MM.1S (cell line): Measurements from ENCODE around the gene KLHDC8A.

Experiments
- DNase-seq: peaks from one replicate; pipeline ENCODE4 v3.0.0-alpha.2; 2015
- H2AFZ ChIP-seq: fragments of 300-600 bp; sonication (generic); 2 replicates; pipeline ENCODE4 v1.6.0; 2016; ENCODE audit warnings: antibody characterized with exemption, low read length
- H3F3A ChIP-seq: fragments of 300-600 bp; sonication (generic); 2 replicates; pipeline ENCODE4 v1.6.1; 2016; ENCODE audit warnings: mild to moderate bottlenecking, antibody characterized with exemption, low read length, moderate library complexity, mixed read lengths; ENCODE audit not compliant: insufficient read depth
- H3K27ac ChIP-seq: fragments of 300-600 bp; sonication (generic); 2 replicates; pipeline ENCODE4 v1.5.1; 2016; ENCODE audit warnings: mild to moderate bottlenecking, low read length
- H3K27me3 ChIP-seq: fragments of 300-600 bp; sonication (generic); replicated peaks from 2 replicates; pipeline ENCODE4 v1.6.0; 2016; ENCODE audit warnings: low read length; ENCODE audit not compliant: insufficient read depth
- H3K36me3 ChIP-seq: fragments of 300-600 bp; sonication (generic); replicated peaks from 2 replicates; pipeline ENCODE4 v1.6.1; 2016; ENCODE audit warnings: mild to moderate bottlenecking, low read length, mixed read lengths; ENCODE audit not compliant: insufficient read depth
- H3K4me1 ChIP-seq: fragments of 300-600 bp; sonication (generic); 2 replicates; pipeline ENCODE4 v1.6.1; 2016; ENCODE audit warnings: low read length, mixed read lengths
- H3K4me2 ChIP-seq: fragments of 300-600 bp; sonication (generic); 2 replicates; pipeline ENCODE4 v1.6.0; 2016; ENCODE audit warnings: low read depth, low read length
- H3K4me3 ChIP-seq: fragments of 300-600 bp; sonication (generic); 2 replicates; pipeline ENCODE4 v1.5.1; 2016; ENCODE audit warnings: low read length, mixed read lengths
- H3K79me2 ChIP-seq: fragments of 300-600 bp; sonication (generic); 2 replicates; pipeline ENCODE4 v1.6.1; 2016; ENCODE audit warnings: mixed run types, low read length, mixed read lengths
- H3K9ac ChIP-seq: fragments of 300-600 bp; sonication (generic); 2 replicates; pipeline ENCODE4 v1.6.1; 2016; ENCODE audit warnings: low read length, mixed read lengths
- H3K9me2 ChIP-seq: fragments of 300-600 bp; sonication (generic); replicated peaks from 2 replicates; pipeline ENCODE4 v1.6.1; 2016; ENCODE audit warnings: mild to moderate bottlenecking, low read length, mixed read lengths; ENCODE audit not compliant: insufficient read depth
- H3K9me3 ChIP-seq: fragments of 300-600 bp; sonication (generic); replicated peaks from 2 replicates; pipeline ENCODE4 v1.6.1; 2016; ENCODE audit warnings: mild to moderate bottlenecking, low read length, mixed read lengths; ENCODE audit not compliant: insufficient read depth
- H4K20me1 ChIP-seq: fragments of 300-600 bp; sonication (generic); 2 replicates; pipeline ENCODE4 v1.6.1; 2016; ENCODE audit warnings: mild to moderate bottlenecking, low read length, moderate library complexity, mixed read lengths; ENCODE audit not compliant: insufficient read depth
- EZH2 ChIP-seq: fragments of 300-600 bp; sonication (generic); optimal IDR thresholded peaks from 2 replicates; pipeline ENCODE3; 2017; ENCODE audit warnings: low read depth, mild to moderate bottlenecking, antibody characterized with exemption, low read length, mixed read lengths
- EZH2phosphoT487 ChIP-seq: fragments of 300-600 bp; sonication (generic); IDR thresholded peaks from 2 replicates; pipeline ENCODE4 v1.6.1; 2018; ENCODE audit warnings: antibody characterized with exemption, low read length
- TF ChIP-seq, protein P1 (sequence below): fragments of 300-600 bp; sonication (generic); IDR thresholded peaks from 2 replicates; pipeline ENCODE4 v1.5.1; 2016; ENCODE audit warnings: antibody characterized with exemption, low read length, mixed read lengths

KLHDC8A gene

DNA sequence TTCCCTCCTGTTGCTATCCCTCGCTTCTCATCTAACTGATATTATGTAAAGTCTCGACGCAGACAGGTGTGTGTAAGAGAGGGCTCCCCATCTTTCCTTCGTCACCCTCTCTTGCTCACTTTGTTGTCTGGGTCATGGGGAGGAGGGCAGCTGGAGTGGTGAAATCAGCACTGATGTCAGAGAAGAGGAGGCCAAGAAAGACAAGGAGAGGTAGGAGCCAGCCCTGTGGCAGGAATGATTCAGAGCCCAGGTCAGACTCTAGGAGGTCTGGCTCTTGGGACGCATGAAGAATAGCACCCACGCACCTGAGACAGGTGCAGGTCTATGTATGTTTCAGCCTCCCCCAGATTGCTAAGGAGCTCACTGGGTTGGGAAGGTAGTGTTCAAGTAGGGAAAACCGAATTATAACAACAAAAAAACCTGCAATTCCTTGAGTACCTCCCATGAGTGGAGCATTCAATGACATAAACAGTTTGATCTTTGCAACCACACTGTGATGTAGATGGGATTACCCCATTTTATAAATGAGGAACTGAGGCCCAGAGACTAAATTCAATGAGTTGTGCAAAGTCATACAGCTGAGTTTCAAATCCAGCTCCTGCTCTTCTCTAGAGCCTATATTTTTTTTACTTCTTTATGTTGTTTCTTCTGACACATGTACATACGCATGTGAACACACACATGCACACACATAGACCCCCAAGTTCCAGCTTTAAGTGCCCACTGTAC is 45.6 kb downstream of the KLHDC8A start:
- H3K9me3 ChIP-seq: no peaks in the 10 kb centered on the region
- TF ChIP-seq EZH2 (no peak), EZH2phosphoT487 (no peak)
- TF ChIP-seq, protein P1, sequence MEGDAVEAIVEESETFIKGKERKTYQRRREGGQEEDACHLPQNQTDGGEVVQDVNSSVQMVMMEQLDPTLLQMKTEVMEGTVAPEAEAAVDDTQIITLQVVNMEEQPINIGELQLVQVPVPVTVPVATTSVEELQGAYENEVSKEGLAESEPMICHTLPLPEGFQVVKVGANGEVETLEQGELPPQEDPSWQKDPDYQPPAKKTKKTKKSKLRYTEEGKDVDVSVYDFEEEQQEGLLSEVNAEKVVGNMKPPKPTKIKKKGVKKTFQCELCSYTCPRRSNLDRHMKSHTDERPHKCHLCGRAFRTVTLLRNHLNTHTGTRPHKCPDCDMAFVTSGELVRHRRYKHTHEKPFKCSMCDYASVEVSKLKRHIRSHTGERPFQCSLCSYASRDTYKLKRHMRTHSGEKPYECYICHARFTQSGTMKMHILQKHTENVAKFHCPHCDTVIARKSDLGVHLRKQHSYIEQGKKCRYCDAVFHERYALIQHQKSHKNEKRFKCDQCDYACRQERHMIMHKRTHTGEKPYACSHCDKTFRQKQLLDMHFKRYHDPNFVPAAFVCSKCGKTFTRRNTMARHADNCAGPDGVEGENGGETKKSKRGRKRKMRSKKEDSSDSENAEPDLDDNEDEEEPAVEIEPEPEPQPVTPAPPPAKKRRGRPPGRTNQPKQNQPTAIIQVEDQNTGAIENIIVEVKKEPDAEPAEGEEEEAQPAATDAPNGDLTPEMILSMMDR: no peak
- H4K20me1 ChIP-seq: no peaks in the 10 kb centered on the region
- no peak overlapping the region for H3K9ac ChIP-seq
- no peaks in the 10 kb centered on the region for H3K9me2 ChIP-seq
- no peak overlapping the region for H3K4me3 ChIP-seq
- H3K27me3 ChIP-seq: no peaks in the 10 kb centered on the region
- no peak overlapping the region for H3K27ac ChIP-seq
- DNase-seq: no peak
- no peaks in the 10 kb centered on the region for H3K36me3 ChIP-seq
- peaks cover 49% of the 10 kb centered on the region for H3K4me1 ChIP-seq
- H2AFZ ChIP-seq: no peak overlapping the region
- peaks cover 67% of the 10 kb centered on the region for H3K79me2 ChIP-seq
- peaks cover 26% of the 10 kb centered on the region for H3F3A ChIP-seq
- no peak overlapping the region for H3K4me2 ChIP-seq

DNA sequence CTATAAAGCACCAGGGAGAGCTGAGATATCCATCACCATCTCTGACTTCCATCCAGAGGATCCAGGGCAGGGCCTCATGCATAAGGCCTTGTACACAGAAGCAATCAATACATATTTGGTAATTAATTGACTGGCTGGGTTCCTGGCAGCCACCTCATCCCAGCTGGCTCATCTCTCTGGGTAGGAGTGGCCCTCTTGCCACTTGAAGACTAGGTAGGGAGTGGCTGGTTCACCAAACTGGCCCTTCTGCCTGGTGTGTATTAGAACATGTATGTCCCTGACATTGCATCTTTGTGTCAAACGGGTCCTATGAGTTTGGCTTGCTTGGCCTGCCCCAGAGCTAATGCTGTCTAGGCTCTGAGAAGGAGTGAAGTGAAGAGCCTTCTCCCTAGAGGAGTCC is 47.0 kb downstream of the KLHDC8A start:
- Histone ChIP-seq H3K27ac (no peak overlapping the region), H3F3A (peaks cover 21% of the 10 kb centered on the region), H3K9me2 (no peaks in the 10 kb centered on the region), H4K20me1 (no peaks in the 10 kb centered on the region), H3K4me3 (no peak overlapping the region), H3K79me2 (peaks cover 53% of the 10 kb centered on the region), H3K36me3 (no peaks in the 10 kb centered on the region), H3K4me1 (peaks cover 35% of the 10 kb centered on the region), H3K9me3 (no peaks in the 10 kb centered on the region), H3K27me3 (no peaks in the 10 kb centered on the region), H2AFZ (no peak overlapping the region), H3K9ac (no peak overlapping the region), H3K4me2 (no peak overlapping the region)
- no peak for DNase-seq
- TF ChIP-seq EZH2phosphoT487 (no peak), EZH2 (no peak)
- TF ChIP-seq, protein P1: no peak

DNA sequence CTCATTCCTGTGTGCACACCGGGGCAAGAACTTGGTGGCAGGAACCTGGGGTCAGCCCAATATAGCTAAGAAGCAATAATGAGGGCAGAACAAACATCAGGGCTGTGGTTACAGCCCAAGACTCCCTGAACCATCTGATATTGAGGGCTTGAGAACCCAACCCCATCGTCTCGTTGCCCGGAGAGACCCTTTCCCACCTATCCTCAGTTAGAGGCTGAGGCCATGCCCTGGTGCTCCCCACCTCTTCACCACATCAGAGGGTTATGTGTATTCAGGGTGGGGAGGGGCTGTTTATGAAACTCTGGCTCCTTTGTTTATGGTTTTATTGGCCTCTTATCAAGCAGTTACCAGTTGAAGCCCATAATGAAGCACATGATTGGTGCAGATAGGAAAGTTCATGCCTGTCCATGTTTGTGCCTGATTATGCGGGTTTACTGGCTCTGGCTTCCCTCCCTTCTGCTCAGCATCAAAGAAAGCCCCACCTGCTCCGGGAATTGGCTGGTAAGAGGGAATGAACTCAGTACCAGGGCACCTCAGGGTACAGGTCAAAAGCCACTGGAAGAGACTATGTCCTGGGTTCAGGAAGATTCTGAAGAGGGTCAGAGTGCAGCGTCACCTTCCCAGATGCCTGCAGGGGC is 49.7 kb downstream of the KLHDC8A start:
- Histone ChIP-seq H3K4me2 (no peak overlapping the region), H2AFZ (no peak overlapping the region), H3F3A (no peaks in the 10 kb centered on the region), H3K79me2 (peaks cover 26% of the 10 kb centered on the region), H3K4me3 (no peak overlapping the region), H3K27ac (no peak overlapping the region), H3K36me3 (no peaks in the 10 kb centered on the region), H3K9me3 (no peaks in the 10 kb centered on the region), H4K20me1 (no peaks in the 10 kb centered on the region), H3K4me1 (peaks cover 10% of the 10 kb centered on the region; the same call in 1 of the 2 replicates), H3K27me3 (no peaks in the 10 kb centered on the region), H3K9me2 (no peaks in the 10 kb centered on the region), H3K9ac (no peak overlapping the region)
- no peak for DNase-seq
- TF ChIP-seq EZH2: no peak
- no peak for TF ChIP-seq EZH2phosphoT487
- TF ChIP-seq, protein P1: no peak
